ENCODE measurements around the gene PRKN. TPM values are rescaled to one million over a fixed set of nuclear protein-coding genes. Genes with fewer than 3 reads are reported as not detected.
A peak's percentile ranks its signal among the peaks of the same experiment; 100 is the strongest.

PRKN gene
- total and polyA plus RNA-seq, 9 of the 15 experiments (the other 6 are each of a cell fraction or from before 2014, with no cell fraction given) = 0.03 to 0.96 (median 0.15) TPM; not detected in 2

DNA sequence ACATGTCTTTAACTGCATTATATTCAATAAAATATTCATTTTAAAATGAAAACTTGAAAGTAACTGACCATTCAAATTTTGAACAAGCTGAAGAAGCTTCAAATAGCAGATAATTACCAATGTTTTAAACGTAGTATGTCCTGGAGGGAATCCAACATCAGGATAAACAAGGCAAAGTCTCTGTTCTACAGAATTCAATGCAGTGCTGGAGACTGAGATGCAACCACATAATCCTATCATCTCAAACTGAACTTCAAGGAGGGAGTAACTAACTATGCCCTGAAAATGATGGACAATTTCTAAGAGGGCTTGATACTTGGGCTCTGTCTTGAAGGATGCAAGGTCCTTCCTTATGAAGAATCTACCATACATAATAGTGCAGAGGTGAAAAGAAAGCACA lies 100.7 kb downstream of the PRKN start (continued):
- TF ChIP-seq BRD4 (IDR thresholded peaks at IDR 0.05) = no peak

DNA sequence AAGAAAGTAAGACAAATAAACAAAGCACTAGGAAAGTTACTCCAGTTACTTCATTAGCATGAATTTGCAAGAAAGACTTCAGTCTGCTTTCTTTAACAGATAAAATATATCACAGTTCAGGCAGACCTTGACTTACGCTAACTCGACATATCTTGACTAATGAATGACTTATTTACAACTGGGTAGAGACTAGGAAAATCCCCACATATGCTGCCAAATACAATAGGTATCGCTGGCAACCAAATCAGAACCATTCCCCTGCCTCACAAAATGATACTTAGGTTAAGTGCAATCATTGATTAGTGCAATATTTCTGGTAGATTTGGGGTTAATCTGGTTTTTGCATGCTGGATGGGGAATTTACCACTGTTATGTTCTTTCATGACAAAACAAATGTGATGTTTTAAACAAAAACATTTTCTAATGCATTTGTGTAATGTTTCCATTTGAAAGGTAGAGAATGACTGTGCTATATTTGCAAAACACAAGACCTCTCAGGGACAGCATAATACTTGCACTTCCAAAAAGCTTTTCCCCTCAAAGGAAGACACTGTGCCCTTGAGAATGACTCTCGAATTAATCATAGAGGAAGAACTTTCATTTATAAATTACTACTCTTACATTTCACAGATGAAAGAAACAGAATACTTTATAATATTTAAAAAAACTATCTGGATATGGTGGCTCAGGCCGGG lies 101.6 kb downstream of the PRKN start:
- ChIA-PET POLR2A (no interaction called here), CTCF (ENCODE audit: low intra/inter-chr PET ratio) (no interaction called here)
- Histone ChIP-seq H3K79me2 (ENCODE audit: control insufficient read depth, insufficient read depth, low read length) (no peaks in the 10 kb centered on the region), H3K27ac (ENCODE audit: extremely low read depth, low read depth, low read length) (no peak overlapping the region), H3K9ac (ENCODE audit: insufficient read depth in 1 of 2, low read depth in 2 of 2, low read length in 2 of 2) (no peak overlapping the region), H3K4me1 (replicated peaks in 1 of 2; ENCODE audit: control insufficient read depth in 2 of 2, insufficient read depth in 2 of 2, low read length in 2 of 2) (no peaks in the 10 kb centered on the region), H3K27me3 (ENCODE audit: control insufficient read depth in 2 of 2, insufficient read depth in 2 of 2, low read length in 2 of 2) (no peaks in the 10 kb centered on the region), H3K9me3 (replicated peaks; ENCODE audit: control insufficient read depth, insufficient read depth, low read depth, low read length) (no peaks in the 10 kb centered on the region), H3K4me2 (ENCODE audit: insufficient read depth, low read length) (no peak overlapping the region), H3K36me3 (ENCODE audit: control insufficient read depth, insufficient read depth, low read length) (no peaks in the 10 kb centered on the region), H2AFZ (ENCODE audit: low read depth, low read length) (no peak overlapping the region), H4K20me1 (replicated peaks; ENCODE audit: control insufficient read depth, insufficient read depth, low read length) (no peaks in the 10 kb centered on the region), H3K9me1 (ENCODE audit: control insufficient read depth, insufficient read depth, low read length) (no peaks in the 10 kb centered on the region), H3K4me3 (no peak overlapping the region)
- in situ Hi-C loops (cut with MboI) (no loop called here), intact Hi-C loops (cut with micrococcal nuclease) (no loop called here)
- BruUV-seq (replicated peaks) = no TSS peak
- DNase-seq (ENCODE audit: extremely low read depth in 1 of 4, low spot score in 3 of 4) (no peak), FAIRE-seq (no peak), ATAC-seq (no peak)
- TF ChIP-seq, protein P1, sequence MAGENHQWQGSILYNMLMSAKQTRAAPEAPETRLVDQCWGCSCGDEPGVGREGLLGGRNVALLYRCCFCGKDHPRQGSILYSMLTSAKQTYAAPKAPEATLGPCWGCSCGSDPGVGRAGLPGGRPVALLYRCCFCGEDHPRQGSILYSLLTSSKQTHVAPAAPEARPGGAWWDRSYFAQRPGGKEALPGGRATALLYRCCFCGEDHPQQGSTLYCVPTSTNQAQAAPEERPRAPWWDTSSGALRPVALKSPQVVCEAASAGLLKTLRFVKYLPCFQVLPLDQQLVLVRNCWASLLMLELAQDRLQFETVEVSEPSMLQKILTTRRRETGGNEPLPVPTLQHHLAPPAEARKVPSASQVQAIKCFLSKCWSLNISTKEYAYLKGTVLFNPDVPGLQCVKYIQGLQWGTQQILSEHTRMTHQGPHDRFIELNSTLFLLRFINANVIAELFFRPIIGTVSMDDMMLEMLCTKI (IDR thresholded peaks at IDR 0.05; ENCODE audit: partially characterized antibody) = no peak
- TF ChIP-seq SRF (CRISPR knock-in tag; IDR thresholded peaks at IDR 0.05) (no peak), ZNF717 (CRISPR knock-in tag; IDR thresholded peaks at IDR 0.05) (no peak), MAFG (tag; conservative IDR thresholded peaks at IDR 0.05) (0 out of 2 replicates have a peak, but pooled peaks have one; percentile 6)
- 0% methylated on average over 5 of the region's 5 CpGs for WGBS (ENCODE audit: insufficient coverage, low coverage, missing lambda C conversion rate)
